GM21737 (cell line): ENCODE data around the gene TNKS1BP1.
A peak's percentile ranks its signal among the peaks of the same experiment; 100 is the strongest.
"Not testable (repeated sequence)": the region's sequence is repeated elsewhere in the genome, so short reads cannot be mapped to it uniquely, and the experiment has no call there.

ENCODE experiments used
- ATAC-seq: cut with Tn5 transposase; IDR thresholded peaks from one replicate; pipeline ENCODE4 v1.9.1; 2021; ENCODE audit warnings: mild to moderate bottlenecking, moderate library complexity; ENCODE audit not compliant: unreplicated experiment

Gene TNKS1BP1

GRCh38 chr11:57353852-57354251, 29.1 kb upstream of the TNKS1BP1 start:
- no peak for ATAC-seq

- no peak for ATAC-seq
Measured at GRCh38 chr11:57353446-57353845, 28.7 kb upstream of the TNKS1BP1 start.

GRCh38 chr11:57353036-57353435, 28.3 kb upstream of the TNKS1BP1 start:
- ATAC-seq = no peak

GRCh38 chr11:57349491-57350274, 24.9 kb upstream of the TNKS1BP1 start:
- no peak for ATAC-seq

- no peak for ATAC-seq
Measured at GRCh38 chr11:57348636-57349313, 24.0 kb upstream of the TNKS1BP1 start.

DNA sequence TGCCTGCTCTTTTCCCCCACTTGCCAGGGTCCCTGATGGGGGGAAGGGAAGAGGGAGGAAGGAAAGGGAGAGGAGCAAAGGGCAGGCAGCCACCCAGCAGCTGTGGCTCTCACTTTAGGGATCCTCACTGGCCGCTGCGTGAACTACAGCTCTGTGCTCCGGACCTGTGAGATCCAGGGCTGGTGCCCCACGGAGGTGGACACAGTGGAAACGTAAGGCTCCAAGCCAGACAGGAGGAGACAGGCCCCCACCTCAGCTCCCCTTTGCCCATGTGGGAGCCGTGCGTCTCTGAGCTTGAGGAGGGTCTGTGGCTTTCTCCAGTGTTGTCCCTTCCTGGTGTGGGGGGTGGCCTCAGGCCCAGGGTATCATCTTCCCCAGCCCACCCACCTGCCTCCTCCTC, 23.3 kb upstream of the TNKS1BP1 start:
- no peak for ATAC-seq

DNA sequence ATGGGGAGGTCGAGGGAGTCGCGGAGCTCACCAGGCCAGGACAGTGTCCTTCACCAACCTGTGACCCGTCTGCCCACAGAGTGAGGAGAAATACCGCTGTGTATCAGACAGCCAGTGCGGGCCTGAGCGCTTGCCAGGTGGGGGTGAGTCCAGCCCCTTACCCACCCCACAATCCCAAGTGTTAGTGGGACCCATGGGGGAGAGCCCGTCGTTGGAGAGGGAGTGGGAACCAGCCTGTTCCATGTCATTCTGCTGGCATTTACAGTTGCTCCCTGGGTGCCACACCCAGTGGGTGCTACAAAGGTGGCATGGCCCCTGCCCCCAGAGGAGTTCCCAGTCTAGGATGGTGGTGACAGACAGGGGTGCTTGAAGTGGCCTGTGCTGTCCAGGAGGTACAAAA, 22.6 kb upstream of the TNKS1BP1 start:
- no peak for ATAC-seq

DNA sequence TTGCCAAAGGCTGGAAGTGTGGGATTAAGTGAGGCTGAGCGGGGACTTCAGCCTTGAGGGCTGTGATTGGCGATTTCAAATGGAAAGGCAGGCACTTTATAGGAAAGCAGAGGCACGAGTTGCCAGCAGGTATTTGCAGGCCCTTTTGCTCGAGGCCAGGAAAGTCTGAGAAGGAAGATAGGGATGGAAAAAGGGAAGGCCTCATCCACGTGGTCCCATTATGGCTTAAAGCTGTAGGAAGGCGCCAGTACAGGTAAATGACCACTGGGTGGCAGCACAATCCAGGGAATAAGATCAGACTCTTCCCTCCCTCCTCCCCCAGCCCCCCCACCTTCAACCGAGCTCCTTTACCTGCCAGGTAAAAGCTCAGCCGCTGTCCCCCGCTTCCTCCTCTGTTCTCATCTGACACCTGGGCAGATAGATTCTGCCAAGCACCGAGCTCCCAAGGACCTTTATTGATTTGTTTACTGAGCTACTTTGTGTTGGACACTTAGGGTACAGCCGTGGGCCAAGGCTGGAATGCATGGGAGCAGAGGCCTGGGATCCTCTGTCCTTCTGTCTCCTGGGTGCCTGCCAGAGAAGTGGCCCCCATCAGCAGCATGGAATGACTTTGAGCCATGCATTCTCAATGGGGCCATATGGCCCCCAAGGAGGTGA, 20.9 kb upstream of the TNKS1BP1 start:
- peak; percentile 68 for ATAC-seq

DNA sequence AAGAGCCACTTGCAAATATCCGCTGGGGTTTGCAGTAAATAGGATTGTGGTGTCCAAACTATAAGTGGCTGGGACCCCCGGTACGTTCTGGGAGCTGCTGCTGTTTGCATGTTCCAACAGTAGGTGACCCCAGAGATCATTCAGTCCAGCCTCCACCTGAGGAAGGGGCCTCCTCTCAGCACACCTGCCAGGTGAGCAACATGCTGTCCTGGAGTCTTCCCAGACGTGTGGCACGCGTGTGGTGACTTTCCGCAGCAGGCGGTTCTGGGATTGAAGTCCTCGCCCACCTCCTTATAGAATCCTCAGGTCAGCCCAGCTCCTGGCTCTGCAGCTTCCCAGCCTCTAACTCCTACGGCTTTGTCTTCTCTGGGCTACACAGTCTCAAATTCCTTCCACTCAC, 20.1 kb upstream of the TNKS1BP1 start:
- no peak for ATAC-seq

- no peak for ATAC-seq
Measured at GRCh38 chr11:57343825-57344224, 19.1 kb upstream of the TNKS1BP1 start.

- ATAC-seq = no peak
Measured at GRCh38 chr11:57342702-57343101, 17.9 kb upstream of the TNKS1BP1 start.

DNA sequence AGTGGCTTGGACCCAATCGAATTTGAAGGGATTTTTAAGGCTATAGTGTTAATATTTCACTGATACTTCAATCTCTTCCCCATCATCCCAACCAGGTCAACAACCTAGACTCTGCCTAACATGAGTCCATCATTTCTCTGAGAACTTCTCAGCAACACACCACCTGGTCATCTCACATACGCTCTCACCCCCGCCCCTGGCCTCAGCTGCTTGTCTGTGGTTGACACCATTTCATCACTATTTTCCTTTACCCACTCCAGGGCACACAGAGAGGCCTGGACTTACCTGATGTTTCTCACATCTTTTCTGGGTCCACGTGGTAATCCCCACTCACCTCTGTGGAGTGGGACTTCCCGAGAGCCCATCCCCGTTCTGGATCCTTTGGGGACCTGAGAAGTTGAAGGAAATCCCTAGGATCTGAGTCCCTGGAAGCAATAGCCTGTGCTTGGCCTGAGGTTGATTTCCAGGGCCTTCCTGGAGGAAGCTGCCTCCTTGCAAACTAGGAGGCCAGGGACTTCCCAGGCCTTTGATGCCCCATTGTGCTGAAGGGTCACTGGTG, 16.6 kb upstream of the TNKS1BP1 start:
- ATAC-seq = no peak

DNA sequence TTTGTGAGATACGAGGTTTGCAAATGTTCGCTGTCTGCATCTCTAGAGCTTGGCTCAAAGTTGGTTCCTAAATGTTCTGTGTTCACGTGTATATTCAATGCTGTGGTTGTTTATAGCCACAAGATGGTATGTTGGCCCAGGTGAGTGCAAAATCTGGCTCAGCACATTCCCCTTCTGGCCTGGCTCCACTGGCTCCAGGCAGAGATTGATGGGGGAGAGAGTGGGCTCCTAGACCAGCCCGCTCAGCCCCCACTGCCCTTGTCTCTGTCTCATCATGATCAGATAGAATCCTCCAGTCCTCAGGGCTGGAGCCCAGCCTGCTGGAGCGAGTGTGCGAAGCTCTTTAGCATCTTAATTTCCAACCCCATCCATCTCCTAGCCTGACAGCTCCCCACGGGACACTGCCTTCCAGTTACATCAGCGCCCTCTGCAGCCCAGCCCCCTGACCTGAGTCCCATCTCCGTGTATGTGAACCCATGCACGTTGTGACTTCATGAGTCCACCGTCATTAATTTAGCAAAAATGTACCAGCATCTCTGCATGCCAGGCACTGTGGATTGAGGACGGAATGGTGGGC, 15.4 kb upstream of the TNKS1BP1 start:
- no peak for ATAC-seq

DNA sequence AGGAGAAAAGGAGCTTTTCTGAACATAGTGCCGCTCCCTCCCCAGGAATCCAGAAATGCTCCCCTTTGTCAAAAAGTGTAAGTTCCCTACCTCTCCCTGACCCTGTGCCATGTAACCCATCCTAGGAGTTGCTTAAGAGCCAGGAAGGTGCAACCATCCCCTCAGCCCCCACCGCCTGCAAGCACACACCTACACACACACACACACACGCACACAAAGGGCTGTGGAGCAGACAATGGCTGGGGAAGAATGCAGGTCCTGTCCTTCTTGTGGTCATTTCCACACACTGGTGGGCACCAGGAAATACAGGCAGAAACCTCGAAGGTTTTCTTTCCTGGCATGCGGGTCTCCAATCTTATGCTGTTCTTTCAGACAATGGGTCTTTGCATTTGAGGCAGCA, 14.6 kb upstream of the TNKS1BP1 start:
- no peak for ATAC-seq

- ATAC-seq = no peak
Measured at GRCh38 chr11:57338142-57338541, 13.4 kb upstream of the TNKS1BP1 start, which contains the start of gene P2RX3. TSS of gene P2RX3 (plus strand) at chr11:57338352. CDS start at chr11:57338551, 199 bp downstream.

DNA sequence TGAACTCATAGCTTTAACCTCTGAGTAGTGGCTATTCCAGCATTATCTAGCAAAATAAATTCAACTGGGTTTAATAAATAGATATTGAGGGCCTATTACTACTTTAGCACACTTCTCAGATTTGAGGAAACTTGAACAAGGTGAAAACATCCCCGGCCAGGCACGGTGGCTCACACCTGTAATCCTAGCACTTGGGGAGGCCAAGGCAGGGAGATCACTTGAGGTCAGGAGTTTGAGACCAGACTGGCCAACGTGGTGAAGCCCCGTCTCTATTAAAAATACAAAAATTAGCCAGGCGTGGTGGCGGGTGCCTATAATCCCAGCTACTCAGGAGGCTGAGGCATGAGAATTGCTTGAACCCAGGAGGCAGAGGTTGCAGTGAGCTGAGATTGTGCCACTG, 12.1 kb upstream of the TNKS1BP1 start:
- ATAC-seq = not testable (repeated sequence)

- peak; percentile 0 for ATAC-seq
Measured at GRCh38 chr11:57336111-57336666, 11.4 kb upstream of the TNKS1BP1 start.

DNA sequence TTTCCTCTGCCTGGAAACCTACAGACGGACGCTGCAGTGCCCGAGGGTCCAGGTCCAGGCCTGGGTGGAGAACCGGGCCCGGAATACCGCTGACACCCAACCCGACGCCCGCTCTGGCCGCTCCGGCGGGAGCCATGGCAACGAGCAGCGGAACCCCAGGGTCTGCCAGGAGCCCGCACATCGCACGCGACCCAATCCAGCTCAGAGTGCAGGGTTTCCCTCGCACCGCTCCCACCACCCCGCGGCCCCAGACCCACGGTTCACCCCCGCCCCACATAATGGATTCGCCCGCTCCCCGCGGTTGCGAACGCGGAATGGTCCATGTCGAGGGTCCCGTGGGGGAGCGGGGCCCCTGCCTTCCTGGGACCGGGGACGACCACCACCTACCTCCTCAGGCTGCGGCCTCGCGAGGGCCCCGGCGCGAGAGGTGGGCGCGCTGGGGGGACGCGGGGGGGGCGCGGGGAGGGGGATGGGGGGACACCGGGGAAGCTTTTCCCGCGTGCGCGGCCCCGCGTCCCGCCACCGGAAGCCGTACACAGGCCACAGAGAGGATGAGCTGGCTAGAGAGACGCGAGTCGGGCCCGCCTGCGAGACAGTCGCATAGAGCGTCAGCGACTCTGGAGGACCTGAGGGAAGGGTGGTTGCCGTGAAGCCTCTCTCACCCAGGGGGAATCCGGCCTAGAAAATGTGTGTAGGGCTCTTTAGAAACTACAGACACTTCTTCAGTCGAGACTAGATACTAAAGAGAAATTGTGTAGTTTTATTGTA, 10.8 kb upstream of the TNKS1BP1 start, which contains the start of gene SSRP1:
Gene SSRP1 (minus strand): TSS at position 550 of the 768 bp plus-strand sequence. CDS start 771 bp downstream, outside the sequence.
- peak; percentile 99 for ATAC-seq

DNA sequence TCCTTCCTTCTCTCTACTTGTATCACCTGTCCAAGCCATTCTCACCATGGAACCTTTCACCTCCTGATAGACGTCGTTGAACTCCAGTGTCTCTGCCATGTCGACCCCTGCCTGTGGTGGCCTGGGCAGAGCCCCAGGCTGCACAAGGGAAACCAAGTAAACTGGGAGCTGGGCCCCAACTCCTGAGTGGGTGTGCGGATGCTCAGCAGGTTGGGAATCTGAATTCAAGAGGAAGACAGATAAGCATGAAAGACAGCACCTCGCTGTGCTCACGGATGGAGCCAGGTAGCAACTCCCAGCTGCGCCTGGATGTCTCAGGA, 10.2 kb upstream of the TNKS1BP1 start:
- ATAC-seq = no peak
